ENCODE measurements around the gene FAM234B.

Gene FAM234B

DNA sequence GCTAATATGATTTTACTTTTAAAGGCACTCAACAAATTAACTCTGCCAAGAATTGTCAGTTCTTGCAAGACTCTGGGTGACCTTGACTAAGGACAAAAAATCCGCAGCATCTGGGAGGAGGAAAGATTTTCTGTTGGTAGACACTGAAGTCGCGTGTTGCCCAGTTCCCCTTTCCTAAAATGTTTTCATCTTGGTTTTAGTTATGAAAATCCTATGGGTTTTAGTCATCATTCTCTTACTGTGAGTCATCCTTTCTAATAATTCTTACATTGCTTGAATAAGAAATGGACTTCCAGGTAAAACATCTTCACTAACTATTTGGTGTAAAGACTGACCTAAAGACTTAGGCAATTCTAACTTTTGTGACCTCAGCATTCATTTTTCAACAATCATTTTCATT lies 50.2 kb downstream of the FAM234B start:
- DNase-seq: peak in 1 of 2 donors; percentile 42

DNA sequence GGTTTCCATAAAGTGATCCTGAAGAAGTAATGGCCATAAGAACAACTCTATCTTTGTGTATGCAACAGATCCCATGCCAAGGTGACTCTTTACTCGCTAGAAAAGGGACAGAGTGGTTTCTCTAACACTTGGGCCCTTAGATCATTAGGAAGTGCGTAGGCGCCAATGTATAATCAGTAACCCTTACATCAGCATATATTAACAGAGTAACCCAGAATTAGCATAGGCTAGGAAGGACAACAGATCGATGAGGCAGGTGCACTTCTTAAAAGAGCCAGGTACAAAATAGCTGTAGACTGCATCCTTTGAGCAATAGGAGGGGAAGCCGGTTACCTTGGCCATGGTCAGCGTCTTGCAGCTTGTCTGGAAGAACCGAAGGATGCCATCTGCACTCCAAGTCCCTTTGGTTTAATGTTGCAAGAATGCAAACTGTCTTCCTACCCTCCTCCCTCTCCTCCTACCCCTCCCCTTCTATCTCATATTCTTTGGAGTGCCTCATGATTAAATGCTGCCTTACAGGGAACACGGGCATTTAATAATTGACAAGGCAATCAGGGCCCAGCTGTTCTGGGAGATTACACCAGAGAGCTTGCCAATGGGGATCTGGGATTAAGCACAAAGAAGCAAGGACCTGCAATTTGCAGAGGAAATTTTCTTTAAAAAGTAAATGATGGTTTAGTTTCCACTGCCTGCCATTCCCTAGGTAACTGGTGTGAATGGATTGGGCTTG lies 51.2 kb downstream of the FAM234B start:
- DNase-seq: no peak

DNA sequence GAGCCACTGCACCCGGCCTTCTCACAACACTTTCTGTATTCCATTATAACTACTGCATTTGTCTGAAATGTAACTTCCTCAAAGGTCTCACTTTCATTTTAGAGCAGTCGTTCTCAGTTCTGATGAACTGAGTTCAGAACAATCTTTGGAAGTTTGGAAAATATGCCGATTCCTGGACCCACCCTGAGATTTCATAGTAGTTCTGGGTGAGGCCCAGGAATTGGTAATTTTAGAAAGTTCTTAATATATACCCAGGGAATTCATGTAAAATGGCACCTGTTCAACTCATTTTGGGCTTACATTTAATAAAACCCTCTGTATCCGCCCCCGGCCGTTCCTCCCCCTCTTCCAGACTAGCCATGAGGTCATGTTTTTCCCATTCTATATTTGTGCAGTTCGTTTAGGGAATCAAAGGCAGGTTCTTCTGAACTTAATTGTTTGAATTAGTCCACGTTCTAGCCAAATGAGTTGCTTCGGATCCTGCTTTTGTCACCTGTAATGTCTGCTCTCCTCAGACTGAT lies 53.4 kb downstream of the FAM234B start:
- peak in 1 of 2 donors; percentile 20 for DNase-seq

DNA sequence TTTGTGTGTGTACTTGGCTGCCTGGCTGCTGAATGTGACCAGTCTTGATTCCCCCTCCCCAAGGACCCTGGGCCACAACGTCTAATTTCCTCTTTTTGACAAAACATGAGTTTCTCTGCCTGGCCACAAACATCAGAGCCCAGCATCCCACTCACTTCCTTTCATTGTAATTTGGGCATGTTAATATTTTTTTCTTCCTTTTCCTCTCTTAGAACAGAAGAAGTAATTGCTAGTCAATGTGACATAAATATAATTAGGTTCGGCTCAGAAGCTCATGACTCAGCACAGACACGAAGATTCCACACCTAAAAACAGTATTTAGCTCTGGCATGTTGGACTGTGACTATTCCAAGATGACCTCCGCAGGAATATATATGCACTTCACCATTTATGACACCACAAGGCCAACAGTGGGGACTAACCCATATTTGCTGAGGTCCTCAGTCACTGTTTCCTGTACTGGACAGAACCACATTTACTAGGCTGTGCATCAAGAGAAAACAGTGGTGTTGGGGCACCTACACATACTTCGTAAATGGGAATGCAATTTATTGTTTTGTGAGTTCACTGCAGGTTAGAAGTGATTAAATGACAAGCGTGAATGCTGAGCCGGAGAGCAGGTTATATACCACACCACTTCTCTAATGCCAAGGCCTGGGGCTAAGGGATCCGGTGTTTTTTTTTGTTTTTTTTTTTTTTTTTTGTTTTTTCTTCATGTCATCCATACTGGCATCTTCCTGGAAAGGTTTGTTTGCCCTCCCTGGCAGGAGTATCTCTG lies 55.1 kb downstream of the FAM234B start:
- peak; percentile 28 to 73 for DNase-seq

DNA sequence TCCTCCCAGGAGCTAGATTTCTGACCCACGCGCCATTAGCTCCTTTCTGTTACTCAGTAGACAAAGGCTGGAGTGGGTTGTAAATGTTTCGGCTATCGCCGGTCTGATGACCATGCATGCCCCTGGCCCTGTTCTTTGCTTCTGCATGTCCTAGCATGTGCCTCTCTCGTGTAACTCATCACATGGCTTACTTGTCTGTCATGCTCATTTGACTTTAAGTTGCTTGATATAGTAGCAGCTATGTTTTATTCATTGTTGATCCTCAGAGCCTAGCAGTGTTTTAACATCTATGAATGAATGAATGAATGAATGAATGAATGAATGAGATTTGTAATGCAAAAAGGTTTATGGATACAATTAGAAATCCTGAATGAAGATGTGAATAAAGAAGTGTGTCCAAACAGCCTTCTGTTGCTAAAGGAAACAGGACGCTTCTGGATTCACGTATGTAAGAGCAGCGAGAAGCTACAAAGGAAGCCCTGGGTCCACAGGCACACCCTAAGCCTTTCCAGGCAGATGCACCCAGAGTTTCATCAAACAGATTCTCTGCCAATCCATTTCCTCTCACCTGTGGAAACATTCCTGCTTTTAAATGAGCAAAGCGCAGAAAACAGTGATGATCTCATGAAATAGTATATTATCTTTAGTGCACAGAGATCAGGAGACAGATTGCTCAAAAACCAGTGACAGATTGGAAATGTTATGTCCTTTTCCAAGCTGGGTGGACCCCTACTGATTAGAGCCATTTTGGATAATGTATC lies 55.8 kb downstream of the FAM234B start:
- DNase-seq: no peak

DNA sequence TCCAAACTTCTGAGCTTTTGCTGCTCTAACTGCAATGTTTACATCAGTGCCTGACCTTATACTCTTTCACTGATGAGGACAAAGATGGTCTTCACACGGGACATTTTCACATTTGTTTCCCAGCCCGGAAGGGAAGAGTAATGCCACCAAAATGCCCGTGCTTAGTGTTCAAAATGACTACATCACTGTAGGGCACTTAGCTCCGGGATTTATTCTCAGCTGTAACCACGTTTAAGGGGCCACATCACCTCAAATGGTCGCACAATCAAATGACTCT lies 56.4 kb downstream of the FAM234B start:
- DNase-seq: no peak

DNA sequence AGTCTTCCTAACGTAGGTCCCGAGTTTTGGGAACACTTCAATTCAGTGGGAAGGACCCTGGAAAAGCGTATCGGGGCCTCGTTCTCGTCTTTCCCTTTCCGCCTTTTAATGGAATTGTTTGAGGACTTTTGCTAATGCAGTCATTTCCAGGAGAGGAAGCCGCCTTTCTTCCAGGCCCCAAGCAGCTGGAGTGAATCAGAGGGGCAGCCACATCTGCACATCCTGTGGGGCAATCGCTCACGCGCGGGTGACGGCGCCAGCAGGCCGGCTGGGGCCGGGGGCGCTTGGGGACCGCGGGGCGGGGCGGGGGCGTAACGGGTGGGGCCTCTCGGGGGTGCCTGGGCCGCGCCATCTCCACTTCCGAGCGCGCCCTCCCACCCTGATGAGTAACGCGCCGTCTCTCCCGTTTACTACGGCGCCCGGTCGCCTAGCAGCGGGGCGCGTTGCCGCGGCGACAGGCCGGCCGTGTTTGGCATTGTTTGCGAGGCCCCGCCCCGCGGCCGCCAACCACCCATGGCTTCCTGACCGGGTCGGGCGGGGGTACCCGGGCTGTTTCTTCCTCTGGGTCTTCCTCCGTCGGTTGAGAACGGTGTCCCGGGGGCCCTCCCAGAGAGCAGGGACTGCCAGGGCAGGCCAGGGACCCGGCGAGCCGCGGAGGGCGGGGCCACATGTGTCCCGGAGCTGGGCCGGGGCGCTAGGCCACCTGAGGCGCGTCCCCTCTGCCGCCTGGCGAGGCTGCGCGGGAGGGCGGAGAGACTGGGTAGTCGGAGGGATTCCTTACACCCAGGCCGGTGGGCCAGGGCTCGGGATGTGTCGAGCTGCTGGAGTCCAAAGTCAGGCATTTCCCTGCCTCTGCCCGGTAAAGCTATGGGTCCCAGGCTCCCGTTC lies 56.9 kb downstream of the FAM234B start:
- DNase-seq: peak; percentile 96 to 98

DNA sequence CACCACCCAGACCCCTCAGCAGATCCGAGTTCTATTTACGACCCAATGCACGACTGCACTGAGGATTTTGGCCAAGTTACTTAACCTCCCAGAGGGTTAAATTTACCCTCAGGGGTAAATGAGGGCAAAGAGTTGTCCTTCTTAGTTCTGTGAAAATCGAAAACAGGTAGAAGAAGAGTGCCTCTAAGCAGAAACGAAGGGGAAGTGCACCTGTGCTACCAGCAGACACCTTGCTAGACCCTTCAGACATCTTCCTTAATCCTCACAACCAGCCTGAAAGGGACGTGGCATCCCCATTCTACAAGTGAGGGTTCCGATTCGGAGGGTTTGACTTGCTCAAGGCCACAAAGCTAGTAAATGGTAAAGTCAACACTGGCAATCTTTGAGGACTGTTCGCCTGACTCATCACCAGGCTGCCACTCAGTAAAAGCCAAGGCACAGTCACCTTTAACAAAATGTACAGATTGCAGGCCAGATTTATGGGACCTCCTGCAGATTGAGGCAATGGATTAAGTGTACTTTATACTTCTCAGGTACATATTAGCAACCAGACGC lies 57.7 kb downstream of the FAM234B start:
- DNase-seq: peak; percentile 39 to 44

DNA sequence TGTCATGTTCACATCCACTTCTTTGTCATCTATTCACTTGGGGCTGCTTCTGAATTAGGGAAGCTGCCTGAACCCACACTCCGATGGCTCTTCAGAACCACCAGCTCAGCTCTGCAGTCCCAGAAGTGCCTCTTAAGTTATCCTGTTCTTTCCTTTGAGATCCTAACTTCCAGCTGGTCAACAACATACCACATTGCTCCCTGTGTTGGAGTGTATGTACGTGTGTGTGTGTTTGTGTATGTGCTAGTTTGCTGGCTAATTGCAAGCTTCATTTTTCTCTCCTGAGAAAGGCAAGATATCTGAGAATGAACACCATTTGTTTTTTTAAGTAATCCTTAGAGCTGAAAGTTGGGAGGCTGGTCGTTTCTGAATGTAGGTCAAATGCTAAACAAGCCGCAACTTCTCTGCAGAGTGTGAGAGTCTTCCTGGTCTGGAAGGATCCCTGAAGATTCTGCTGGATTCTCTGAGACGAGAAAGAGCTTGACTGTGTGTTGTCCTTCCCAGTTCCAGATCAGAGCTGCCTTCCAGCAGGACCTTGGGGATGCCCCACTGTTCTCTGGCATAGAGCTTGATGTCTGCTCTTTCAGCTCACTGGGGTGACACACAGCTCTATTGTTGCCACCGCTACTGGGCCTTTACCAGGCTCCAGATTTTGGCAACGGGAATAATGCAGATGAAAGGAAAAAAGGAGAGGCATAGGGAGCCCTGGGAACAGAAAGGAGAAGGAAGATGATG lies 58.4 kb downstream of the FAM234B start:
- DNase-seq: peak in 1 of 2 donors; percentile 16

DNA sequence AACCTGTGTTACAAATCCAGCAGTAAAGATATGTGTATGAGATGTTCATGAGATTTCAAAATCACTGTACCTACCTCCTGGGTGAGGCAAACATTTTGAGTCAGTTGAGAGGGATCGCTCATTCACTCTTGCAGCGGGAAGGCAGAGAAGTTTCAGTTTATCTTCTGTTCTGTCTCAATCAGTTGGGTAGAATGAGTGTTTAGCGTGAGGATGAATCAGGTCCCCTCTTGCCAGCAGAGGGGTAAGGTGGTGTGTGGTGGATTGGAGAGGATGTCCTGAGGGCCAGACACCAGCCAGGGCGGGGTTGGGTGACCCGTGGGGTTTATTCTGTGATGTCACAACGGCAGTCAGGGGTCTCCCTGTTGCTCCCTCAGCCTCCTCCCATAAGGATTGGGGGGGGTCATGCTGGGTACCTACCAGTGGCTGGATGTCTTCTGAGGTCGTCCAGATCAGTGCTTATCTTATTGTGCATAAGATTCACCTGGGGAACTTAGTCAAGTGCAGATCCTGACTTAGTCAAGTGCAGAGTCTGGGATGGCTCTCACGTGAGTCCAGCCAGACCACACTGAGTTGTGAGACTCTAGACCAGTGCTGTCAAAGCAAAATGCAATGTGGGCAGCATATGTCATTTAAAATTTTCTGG lies 59.3 kb downstream of the FAM234B start, which contains the start of gene GSG1:
GSG1 (minus strand) TSS at position 277 of the 643 bp plus-strand sequence; CDS start at position 122, 155 bp downstream.
- no peak for DNase-seq

DNA sequence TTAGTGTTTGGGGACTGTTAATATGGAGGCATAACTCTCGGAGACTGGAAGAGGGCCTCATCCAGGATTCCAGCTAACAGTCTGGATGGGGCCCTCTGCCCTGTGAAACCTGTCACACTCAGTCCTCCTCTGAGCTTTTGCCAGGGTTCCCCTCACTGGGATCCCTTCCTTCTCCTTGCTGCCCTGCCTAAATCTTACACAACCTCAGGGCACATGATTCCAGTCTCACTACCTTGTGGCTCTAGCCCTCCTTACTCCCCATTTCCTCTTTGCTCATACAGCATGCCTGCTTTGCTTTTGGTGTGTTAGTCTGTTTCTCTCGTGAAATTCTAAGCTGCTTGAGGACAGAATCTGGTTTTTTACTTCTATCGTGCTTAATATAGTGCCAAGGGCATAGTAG lies 60.2 kb downstream of the FAM234B start:
- no peak for DNase-seq

DNA sequence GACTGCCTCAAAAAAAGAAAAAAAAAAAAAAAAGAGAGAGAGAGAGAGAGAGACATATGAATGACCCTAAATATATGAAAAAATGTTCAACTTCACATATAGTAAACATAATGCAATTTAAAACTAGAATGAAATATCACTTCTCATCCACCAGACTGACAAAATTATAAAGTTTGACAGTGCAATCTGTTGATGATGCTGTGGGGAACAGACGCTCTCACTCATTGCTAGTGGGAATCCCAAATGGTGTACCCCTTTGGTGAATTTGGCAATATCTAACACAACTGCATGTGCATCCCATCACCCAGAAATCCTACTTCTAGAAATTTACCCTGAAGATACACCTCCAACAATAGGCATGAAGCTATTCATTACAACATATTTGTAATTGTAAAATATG lies 61.6 kb downstream of the FAM234B start:
- DNase-seq: no peak

DNA sequence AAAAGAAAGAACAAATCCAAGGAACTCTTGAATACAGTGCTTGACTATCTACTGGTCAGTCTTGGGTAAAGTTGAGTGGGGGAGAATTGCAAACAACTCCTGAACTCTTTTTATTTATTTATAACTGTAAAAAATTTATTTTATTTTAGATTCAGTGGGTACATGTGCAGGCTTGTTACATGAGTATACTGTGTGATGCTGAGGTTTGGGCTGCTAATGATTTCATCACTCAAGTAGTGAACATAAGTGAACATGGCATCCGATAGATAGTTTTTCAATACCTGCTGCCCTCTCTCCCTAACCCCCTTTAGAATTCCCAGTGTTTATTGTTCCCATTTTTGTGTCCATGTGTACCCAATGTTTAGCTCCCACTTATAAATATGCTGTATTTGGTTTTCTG lies 62.5 kb downstream of the FAM234B start:
- no peak for DNase-seq

DNA sequence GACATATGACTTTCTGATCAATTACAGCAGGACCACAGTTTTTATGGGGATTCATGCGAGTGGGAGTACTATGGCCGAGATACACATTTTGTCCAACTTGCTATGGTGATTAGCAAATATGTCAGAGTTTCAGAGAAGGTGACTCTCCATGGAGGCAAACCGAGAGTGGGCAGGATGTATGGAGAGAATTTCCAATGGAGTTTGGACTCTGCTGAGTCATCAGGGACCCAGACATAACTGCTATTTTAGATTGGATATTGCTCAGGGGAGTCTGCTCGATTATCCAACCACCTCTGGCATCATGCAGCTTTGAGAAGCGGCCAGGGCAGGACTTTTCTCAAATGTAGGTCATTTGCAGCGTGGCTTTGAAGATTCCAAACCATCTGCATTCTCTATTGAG lies 68.8 kb downstream of the FAM234B start:
- DNase-seq: no peak

DNA sequence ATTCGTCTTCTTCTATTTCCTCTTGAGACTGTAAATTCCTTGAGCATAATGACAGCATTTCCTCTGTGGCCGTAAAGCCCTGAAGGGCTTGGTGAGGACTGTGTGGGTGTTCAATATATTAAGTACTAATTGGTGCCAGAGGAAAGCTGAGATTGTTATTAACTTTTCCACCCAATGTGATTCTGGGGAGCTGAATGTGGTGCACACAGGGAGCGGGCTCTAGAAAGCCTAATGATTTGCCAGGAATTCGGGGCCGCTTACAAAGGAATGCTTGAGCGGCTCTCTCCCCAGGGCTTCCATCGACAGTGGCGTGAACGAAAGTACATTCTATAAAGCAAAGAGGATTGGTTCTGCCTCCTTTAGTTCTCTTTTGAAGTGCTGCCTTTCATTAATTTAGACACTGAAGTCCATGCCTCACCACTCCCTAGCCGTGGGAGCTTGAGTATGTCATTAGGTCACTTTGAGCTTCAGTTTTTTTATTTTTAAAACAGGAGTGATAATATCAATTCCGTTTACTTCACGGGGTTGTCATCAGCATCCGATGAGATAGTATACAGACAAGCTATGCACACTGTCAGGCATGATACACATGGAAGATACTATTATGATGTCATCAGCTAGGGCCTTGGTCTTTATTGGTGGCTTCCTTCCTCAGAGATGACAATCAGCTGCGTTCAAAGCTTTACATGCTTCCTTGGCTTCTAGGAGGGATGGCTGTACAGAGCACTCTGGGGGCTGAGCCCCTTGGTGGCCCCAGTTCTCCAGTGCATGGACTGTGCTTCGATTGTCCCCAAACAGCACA lies 70.3 kb downstream of the FAM234B start:
- no peak for DNase-seq

DNA sequence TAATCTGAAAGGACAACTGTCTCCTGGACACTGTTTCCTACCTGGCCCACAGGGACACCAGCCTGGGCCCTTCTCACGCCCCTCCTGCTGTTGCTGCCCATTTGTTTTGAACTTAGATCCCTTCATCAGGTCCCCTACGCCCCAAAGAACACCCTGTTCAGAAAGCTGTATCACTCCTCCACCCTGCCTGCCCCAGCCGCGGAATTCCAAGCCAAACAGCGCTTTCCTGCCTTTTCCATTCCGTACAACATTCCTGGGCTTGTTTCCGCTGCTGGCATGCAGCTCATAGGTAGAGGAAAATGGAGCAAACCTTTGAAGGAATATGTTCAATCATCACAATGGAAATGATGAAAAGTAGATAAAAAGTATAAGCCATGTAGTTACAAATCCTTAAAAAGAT lies 72.1 kb downstream of the FAM234B start:
- no peak for DNase-seq

DNA sequence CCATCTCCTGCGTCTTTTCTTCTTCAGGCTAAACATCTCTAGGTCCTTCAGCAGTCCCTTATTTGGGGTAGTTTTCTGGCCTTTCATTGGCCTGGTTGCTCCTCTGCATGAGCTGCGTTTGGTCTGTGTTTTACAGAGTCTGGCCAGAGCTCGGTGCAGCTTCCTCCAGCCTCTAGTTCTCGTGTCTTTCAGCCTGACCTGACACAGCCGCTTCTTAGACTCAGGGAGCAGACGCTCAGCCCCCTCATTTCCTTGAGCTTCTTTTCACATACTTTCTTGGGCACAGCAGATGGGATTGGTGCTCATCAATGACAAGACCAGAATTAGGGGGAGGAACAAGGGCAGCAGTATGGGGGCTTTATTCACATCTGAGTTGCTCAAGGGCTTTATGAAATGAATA lies 72.8 kb downstream of the FAM234B start:
- no peak for DNase-seq

DNA sequence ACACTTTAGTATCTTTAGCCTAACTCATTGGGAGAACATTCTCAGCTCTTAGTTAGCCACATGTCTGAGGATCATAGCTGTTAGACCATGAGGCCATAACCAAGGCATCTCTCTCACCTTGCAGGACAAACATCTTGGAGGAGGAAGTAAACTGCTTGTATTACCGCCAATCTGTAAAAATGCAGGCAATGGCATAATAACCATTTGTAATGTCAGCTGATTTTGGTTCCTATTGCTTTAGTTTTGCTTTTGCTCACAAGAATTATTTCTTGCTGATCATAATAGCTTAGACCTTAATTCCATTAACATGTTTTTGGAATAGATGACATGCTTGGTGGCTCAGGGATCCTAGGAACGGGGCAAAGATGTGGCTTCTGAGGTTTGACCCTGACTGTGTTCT lies 75.6 kb downstream of the FAM234B start:
- DNase-seq: no peak

DNA sequence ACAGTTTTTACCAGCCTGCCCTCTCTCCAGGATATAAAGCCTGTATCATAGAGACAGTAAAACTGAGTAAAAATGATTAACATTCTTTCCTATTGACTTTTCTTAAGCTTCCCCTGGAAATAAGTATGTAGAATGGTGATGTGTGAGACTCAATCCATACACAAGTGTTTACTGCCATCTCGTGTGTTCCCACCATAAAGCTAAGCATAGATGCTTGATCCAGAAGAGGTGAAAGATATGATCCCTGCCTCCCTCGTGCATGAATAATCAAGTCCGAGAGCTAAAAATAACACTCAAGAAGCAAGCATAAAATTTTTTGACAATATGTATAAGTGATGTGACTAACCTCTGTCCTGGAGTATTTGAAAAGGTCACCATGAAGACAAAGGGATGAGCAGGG lies 76.2 kb downstream of the FAM234B start:
- DNase-seq: no peak

DNA sequence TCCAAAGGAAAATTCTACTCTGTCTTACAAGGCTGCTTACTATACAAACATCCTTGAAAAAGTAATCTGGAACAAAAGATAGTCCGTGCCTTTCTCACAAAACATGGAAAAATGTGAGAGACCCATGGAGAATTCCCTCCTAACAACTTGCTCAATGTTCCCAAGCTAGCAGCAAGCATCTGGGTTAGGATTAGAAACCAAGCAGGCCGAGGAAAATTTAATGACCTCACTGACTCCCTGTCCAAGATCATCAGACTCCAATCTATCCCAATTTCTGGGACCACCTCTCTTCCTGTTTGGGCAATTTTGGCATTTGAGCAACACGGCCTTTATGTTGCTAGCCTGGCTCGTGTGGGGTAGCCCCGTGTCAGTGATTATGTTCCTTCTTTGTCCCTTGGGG lies 77.4 kb downstream of the FAM234B start:
- DNase-seq: no peak
